Measurements from ENCODE around the gene RAPGEF5. TPM values are rescaled to one million over a fixed set of nuclear protein-coding genes. Genes with fewer than 3 reads are reported as not detected.

Gene RAPGEF5
- total RNA-seq, 2 donors from 2014 or later: 16.7 to 23.2 TPM

DNA sequence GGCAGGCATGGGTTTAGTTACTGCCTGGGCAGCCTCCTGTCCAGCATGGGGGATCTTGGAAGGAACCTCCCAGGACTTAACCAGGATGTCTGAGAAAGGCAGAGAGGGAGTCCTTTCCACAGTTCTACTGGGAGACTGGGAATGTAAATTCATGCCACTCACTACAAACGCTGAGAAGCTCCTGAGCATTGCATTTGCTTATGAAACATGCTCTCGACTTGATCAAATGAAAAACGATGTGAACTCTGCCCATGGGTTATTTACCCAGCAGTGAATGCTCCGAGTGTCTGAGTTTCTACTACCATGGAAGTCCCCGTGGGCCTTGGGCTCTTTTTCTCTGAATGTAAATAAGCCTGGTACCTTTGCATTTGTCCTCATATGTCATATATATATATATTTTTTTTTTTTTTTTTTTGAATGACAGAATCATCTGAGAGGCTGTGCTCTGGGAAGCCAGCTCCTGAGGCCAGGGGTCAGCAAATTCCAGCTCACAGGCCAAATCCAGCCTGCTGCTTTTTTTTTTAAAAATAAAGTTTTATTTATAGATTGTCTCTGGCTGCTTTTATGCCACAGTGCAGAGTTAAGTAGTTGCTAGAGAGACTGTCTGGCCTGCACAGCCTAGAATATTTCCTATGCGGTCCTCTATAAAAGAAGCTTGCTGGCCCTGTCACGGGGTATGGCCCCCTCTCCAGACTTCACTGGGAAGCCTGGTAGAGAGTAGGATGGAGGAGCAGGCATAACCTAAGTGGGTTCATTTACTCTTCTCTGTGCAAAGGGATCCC is 21.4 kb upstream of the RAPGEF5 start:
- no peak overlapping the region for H3K4me3 Mint-ChIP-seq
- 91 to 96% methylated on average over 4 to 7 of the region's 7 CpGs for WGBS, 2 experiments (ENCODE audit: insufficient coverage in 1 of 2, insufficient read length in 1 of 2)
- no peaks in the 10 kb centered on the region for H3K27me3 Mint-ChIP-seq (ENCODE audit: insufficient read depth)
- peaks cover 11% of the 10 kb centered on the region for H3K4me1 Mint-ChIP-seq
- TF ChIP-seq, protein P1, sequence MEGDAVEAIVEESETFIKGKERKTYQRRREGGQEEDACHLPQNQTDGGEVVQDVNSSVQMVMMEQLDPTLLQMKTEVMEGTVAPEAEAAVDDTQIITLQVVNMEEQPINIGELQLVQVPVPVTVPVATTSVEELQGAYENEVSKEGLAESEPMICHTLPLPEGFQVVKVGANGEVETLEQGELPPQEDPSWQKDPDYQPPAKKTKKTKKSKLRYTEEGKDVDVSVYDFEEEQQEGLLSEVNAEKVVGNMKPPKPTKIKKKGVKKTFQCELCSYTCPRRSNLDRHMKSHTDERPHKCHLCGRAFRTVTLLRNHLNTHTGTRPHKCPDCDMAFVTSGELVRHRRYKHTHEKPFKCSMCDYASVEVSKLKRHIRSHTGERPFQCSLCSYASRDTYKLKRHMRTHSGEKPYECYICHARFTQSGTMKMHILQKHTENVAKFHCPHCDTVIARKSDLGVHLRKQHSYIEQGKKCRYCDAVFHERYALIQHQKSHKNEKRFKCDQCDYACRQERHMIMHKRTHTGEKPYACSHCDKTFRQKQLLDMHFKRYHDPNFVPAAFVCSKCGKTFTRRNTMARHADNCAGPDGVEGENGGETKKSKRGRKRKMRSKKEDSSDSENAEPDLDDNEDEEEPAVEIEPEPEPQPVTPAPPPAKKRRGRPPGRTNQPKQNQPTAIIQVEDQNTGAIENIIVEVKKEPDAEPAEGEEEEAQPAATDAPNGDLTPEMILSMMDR (conservative IDR thresholded peaks at IDR 0.05): no peak
- Histone ChIP-seq H3K9ac (ENCODE audit: extremely low read depth, low read length, poor library complexity, severe bottlenecking) (no peak overlapping the region), H3K9me3 (ENCODE audit: control insufficient read depth, low read length) (no peaks in the 10 kb centered on the region), H3K27ac (ENCODE audit: low read depth, low read length) (no peak overlapping the region), H3K4me1 (ENCODE audit: control insufficient read depth, insufficient read depth, low read length) (no peaks in the 10 kb centered on the region), H3K27me3 (ENCODE audit: control insufficient read depth, insufficient read depth, low read length, poor library complexity, severe bottlenecking) (no peaks in the 10 kb centered on the region), H3K4me3 (ENCODE audit: low read length) (no peak overlapping the region), H3K36me3 (ENCODE audit: control insufficient read depth, insufficient read depth, low read length) (no peaks in the 10 kb centered on the region)
- DNase-seq: no peak
- no peaks in the 10 kb centered on the region for H3K9me3 Mint-ChIP-seq
- H3K27ac Mint-ChIP-seq: no peak overlapping the region
- H3K36me3 Mint-ChIP-seq (ENCODE audit: low read depth): no peaks in the 10 kb centered on the region

DNA sequence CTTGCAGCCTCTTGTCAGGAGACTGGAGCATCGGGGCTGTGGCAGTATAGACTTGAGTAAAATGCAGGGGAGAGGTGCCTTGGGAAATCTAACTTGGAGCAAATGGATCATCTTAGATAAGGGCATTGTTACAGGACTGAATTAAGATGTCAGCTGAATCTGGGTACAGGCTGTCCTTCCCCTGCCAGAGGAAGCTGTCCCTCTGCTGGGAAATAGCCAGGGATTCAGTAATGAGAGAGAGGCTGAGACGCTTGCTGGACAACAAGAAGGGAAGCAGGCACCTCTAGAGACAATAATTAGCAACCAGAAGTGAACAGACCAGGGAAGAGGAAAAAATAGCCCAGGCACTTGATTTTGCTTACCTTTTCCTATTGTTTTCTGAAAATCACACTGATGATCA is 20.7 kb upstream of the RAPGEF5 start:
- no peaks in the 10 kb centered on the region for H3K27me3 ChIP-seq (ENCODE audit: control insufficient read depth, insufficient read depth, low read length, poor library complexity, severe bottlenecking)
- Mint-ChIP-seq H3K27me3 (ENCODE audit: insufficient read depth) (no peaks in the 10 kb centered on the region), H3K27ac (no peak overlapping the region), H3K4me3 (no peak overlapping the region), H3K36me3 (ENCODE audit: low read depth) (no peaks in the 10 kb centered on the region), H3K4me1 (peaks cover 10% of the 10 kb centered on the region), H3K9me3 (no peaks in the 10 kb centered on the region)
- DNase-seq: no peak
- no peaks in the 10 kb centered on the region for H3K4me1 ChIP-seq (ENCODE audit: control insufficient read depth, insufficient read depth, low read length)
- H3K9me3 ChIP-seq (ENCODE audit: control insufficient read depth, low read length): no peaks in the 10 kb centered on the region
- 92 to 100% methylated on average over 1 to 2 of the region's 2 CpGs for WGBS, 2 experiments (ENCODE audit: insufficient coverage in 1 of 2, insufficient read length in 1 of 2)
- TF ChIP-seq, protein P1 (conservative IDR thresholded peaks at IDR 0.05): no peak
- H3K36me3 ChIP-seq (ENCODE audit: control insufficient read depth, insufficient read depth, low read length): no peaks in the 10 kb centered on the region
- H3K27ac ChIP-seq (ENCODE audit: low read depth, low read length): no peak overlapping the region
- H3K4me3 ChIP-seq (ENCODE audit: low read length): no peak overlapping the region
- no peak overlapping the region for H3K9ac ChIP-seq (ENCODE audit: extremely low read depth, low read length, poor library complexity, severe bottlenecking)

DNA sequence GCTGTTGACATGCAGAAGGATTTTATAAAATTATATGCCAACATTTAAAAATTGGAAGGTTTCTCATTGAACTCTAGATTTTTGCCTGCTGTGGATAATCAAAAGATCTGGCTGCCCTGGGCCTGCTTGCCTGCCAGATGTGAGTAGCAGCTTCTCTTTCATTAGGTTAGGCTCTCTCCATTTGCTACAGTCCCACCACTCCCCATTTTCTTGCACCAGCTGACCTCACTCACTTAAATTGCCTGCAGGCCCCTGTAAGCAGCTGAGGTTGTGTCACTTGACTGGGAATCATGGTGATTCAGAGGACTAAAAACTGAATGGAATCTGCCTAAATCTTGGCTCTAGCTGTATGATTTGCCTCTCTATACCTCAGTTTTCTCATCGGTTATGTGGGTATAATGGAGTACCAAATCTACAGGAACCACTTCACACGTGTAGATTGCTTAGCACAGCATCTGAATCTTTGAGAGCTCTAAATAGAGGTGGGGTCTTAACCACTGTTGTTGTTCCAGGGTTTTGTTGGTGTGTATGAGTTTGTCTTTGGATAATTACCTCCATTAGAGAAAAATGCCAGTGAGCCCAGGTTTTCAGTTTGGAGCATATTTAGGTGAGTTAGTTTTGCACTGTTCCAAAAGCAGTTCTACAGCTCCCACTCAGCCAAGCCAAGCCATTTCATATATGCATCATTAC is 18.6 kb upstream of the RAPGEF5 start:
- DNase-seq: no peak
- Histone ChIP-seq H3K27me3 (ENCODE audit: control insufficient read depth, insufficient read depth, low read length, poor library complexity, severe bottlenecking) (no peaks in the 10 kb centered on the region), H3K36me3 (ENCODE audit: control insufficient read depth, insufficient read depth, low read length) (no peaks in the 10 kb centered on the region), H3K9me3 (ENCODE audit: control insufficient read depth, low read length) (no peaks in the 10 kb centered on the region), H3K9ac (ENCODE audit: extremely low read depth, low read length, poor library complexity, severe bottlenecking) (no peak overlapping the region), H3K4me3 (ENCODE audit: low read length) (no peak overlapping the region), H3K27ac (ENCODE audit: low read depth, low read length) (no peak overlapping the region), H3K4me1 (ENCODE audit: control insufficient read depth, insufficient read depth, low read length) (no peaks in the 10 kb centered on the region)
- H3K4me1 Mint-ChIP-seq: peaks cover 7% of the 10 kb centered on the region
- no peaks in the 10 kb centered on the region for H3K9me3 Mint-ChIP-seq
- H3K27ac Mint-ChIP-seq: no peak overlapping the region
- H3K36me3 Mint-ChIP-seq (ENCODE audit: low read depth): no peaks in the 10 kb centered on the region
- WGBS, 2 experiments (ENCODE audit: insufficient coverage in 1 of 2, insufficient read length in 1 of 2): 80 to 100% methylated on average over 1 to 2 of the region's 2 CpGs
- TF ChIP-seq, protein P1 (conservative IDR thresholded peaks at IDR 0.05): no peak
- H3K27me3 Mint-ChIP-seq (ENCODE audit: insufficient read depth): no peaks in the 10 kb centered on the region
- H3K4me3 Mint-ChIP-seq: no peak overlapping the region
